SK-N-DZ (cell line): ENCODE data around the gene RNF38.
"Not testable (repeated sequence)": the region's sequence is repeated elsewhere in the genome, so short reads cannot be mapped to it uniquely, and the experiment has no call there.

ENCODE experiments used
- DNase-seq: peaks from one replicate; pipeline ENCODE4 v3.0.0-alpha.2; 2015; ENCODE audit warnings: low spot score

The RNF38 gene

GRCh38 chr9:36294996-36295395 lies 105.1 kb downstream of the RNF38 start:
- DNase-seq = not testable (repeated sequence)

GRCh38 chr9:36293918-36294317 lies 106.2 kb downstream of the RNF38 start:
- no peak for DNase-seq

- no peak for DNase-seq
These were observed 106.9 kb downstream of the RNF38 start for GRCh38 chr9:36293171-36293570.

- DNase-seq = no peak
These were observed 107.4 kb downstream of the RNF38 start for GRCh38 chr9:36292641-36293040.

GRCh38 chr9:36290996-36291395 lies 109.1 kb downstream of the RNF38 start:
- no peak for DNase-seq

- DNase-seq = no peak
These were observed 110.1 kb downstream of the RNF38 start for GRCh38 chr9:36289836-36290435.

- no peak for DNase-seq
These were observed 112.0 kb downstream of the RNF38 start for GRCh38 chr9:36288070-36288469.
